Retinal pigment epithelial cell (primary cell): Measurements from ENCODE around the gene STAG2.

Source experiments
- DNase-seq: peaks from one replicate; pipeline ENCODE4 v3.0.0-alpha.2; 2010; ENCODE audit warnings: low read depth
- H3K4me3 ChIP-seq: 2 replicates; pipeline ENCODE4 v1.5.1; 2011; ENCODE audit warnings: mild to moderate bottlenecking, low read length, control low read depth, moderate library complexity
- CTCF ChIP-seq: conservative IDR thresholded peaks from 2 replicates; pipeline ENCODE4 v1.5.1; 2011; ENCODE audit warnings: low read depth, low read length, control low read depth, inconsistent platforms

The STAG2 gene

DNA sequence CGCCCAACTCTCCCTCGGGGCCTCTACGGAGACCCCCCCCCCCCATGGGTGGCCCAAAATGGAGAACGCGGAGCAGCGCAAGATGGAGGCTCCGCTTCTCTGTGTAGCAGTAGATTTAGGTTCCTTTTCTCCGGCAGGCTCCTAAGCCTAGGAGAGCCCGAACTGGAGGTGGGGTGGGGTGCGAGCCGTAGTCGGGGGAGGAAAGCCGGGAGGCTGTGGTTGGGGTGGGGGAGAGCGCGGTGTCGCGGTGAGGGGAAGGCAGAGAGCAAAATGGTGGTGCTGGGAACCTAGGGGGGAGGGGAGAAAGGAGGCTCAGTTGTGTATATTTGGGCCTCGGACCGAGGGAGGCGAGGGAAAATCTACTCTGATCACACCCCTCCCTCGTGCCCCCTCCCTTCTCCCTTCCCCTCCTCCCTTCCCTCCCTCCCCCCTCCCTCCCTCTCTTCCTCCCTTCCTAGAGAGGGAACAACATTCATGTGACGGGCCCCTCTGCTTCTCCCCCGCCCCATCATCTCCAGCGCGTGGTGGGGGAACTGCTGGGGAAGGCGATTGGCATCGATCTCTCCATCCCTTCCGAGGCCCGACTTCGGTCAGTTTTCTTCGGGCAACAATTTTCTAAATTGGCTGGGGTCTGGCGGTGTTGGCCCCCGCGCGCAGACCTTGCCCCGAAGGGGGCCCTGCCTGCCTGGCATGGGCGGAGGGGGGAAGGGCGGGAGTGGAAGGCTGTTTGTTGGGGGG is at the start of gene STAG2:
Gene STAG2 (plus strand): TSS at position 439 of the 738 bp plus-strand sequence. CDS start 60,922 bp downstream, outside the sequence.
- TF ChIP-seq CTCF, result no peak
- peak; percentile 58 for DNase-seq
- H3K4me3 ChIP-seq, result peak within 1 kb of the TSS; percentile 80

DNA sequence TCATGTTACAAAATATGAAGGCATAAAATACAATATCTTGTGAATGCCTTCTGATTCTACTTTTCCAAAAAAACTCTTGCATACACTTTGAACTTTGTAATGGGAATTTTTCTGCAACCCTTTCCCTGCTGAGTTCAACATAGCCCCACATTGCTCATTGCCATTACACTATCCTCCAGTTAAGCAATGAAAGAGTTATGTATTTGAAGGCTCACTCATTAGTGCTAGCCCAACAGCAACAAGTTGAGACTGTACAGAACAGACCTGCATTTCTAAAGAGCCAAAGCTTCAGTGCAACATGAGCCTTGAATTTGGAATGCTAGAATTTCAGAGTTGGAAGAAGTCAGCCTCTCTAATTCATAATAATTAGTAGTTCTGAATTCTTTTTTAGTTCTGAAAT is 44.4 kb upstream of the STAG2 start:
- TF ChIP-seq CTCF, result no peak
- no peak for DNase-seq
- H3K4me3 ChIP-seq, result no peak overlapping the region

- TF ChIP-seq CTCF, result no peak
- no peak overlapping the region for H3K4me3 ChIP-seq
- DNase-seq, result peak; percentile 33
Observed at GRCh38 chrX:123918106-123918721, 43.3 kb upstream of the STAG2 start.

DNA sequence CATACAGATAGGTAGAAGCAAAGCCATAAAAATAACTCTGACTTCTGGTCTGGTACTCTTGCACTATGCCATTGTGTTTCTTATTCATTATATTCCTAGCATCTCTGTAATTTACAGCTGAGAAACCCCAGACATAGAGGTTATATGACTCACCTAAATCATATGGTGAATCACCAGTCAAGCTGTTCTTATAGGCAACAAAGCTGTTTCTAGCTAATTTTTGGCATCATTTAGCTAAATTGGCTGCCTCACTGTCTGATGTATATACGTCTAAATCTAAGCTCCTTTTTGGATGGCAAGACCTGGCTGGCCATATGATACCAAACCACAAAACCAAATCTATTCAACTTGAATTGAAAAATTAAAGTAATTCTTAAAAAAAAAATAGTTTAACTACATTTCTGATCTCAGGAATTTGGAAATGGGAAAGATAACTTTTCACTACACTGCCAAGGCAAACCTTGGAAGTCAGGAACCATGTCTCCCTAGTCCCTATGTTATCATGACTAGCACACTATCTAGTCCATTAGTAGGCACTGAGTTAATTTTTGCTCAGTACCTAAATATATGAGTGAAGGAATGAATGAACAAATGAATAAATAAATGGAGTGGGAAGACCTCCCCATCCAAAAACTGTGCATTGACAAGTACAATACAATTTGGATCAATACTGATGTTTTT is 41.3 kb upstream of the STAG2 start:
- DNase-seq, result peak; percentile 85
- H3K4me3 ChIP-seq, result no peak overlapping the region
- TF ChIP-seq CTCF, result no peak

DNA sequence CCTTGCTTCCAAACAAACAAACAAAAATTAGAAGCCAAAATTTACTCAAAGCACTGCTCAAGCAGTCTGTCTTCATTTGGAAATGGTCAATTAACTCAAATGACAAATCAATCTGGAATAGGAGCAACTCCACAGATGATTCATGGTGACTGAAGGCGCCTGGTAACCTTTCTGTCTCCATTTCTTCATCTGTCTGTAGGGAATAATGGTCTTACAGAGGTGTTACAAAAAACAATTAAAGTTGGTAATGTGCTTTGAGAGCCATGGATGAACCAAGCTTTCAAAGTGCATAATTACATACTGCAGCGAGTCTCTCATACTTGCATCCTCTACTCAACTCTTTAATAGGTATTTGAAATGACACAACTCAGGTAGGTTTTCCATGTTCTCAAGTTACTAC is 38.3 kb upstream of the STAG2 start:
- no peak for DNase-seq
- TF ChIP-seq CTCF, result no peak

GRCh38 chrX:123924186-123924585 is 37.3 kb upstream of the STAG2 start:
- DNase-seq, result no peak
- H3K4me3 ChIP-seq, result no peak overlapping the region
- no peak for TF ChIP-seq CTCF

More for the DNA sequence above, 38.3 kb upstream of the STAG2 start:
- H3K4me3 ChIP-seq, result no peak overlapping the region
